ENCODE results near the gene ADPRH.
"Not testable (repeated sequence)": the region's sequence is repeated elsewhere in the genome, so short reads cannot be mapped to it uniquely, and the experiment has no call there.

The ADPRH gene

GRCh38 chr3:119579366-119580066 lies at the start of gene ADPRH:
TSS of gene ADPRH (plus strand) at chr3:119579492. CDS start at chr3:119582170, 2,678 bp downstream.
- H3K4me3 ChIP-seq, result peak within 1 kb of the TSS; percentile 46 to 69 (median 60)

DNA sequence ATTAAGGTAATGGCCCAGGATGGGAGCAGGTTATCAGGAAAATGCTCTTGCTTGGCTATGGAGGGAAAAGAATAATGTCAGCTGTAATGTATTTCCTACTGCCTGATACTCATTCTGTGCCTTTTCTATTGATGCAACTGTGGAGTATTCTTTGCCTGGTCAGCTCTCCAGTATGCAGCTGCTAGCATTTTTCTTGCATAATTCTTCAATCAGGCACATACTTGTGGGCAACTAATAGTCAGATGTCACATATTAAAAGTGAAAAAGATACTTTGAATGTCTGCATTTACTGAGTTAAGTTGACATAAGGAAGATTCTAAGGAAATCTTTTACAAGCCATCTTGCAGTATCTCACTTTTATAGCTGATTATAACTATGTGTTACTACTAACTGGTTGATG lies 49.4 kb upstream of the ADPRH start:
- H3K4me3 ChIP-seq, result no peak overlapping the region
- H3K27ac ChIP-seq, result peak overlapping the region in 1 of 21 experiments; percentile 32

More at GRCh38 chr3:119579366-119580066, at the start of gene ADPRH:
- H3K27ac ChIP-seq, result peak within 1 kb of the TSS; percentile 74 to 97 (median 92)

GRCh38 chr3:119530456-119530855 lies 48.8 kb upstream of the ADPRH start:
- no peak overlapping the region for H3K4me3 ChIP-seq
- H3K27ac ChIP-seq, result peak overlapping the region in 2 of 21 experiments; percentile 12 to 32

- Histone ChIP-seq H3K4me3 (no peak overlapping the region), H3K27ac (no peak overlapping the region)
These were observed 48.1 kb upstream of the ADPRH start for GRCh38 chr3:119531151-119531550.

DNA sequence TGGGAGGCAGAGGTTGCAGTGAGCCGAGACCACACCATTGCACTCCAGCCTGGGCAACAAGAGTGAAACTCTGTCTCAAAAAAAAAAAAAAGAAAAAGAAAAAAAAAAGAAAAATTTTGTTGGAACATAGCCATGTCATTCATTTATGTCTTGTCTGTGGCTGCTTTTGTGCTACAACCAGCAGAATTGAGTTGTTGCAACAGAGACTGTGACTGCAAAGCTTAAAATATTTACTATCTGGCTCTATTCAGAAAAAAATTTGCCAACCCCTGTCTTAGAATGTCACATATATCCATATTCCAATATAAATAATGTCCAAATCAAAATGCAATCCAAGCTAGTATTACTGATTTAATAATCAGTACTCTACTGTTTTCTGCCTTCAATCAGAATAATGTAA lies 45.0 kb upstream of the ADPRH start:
- Histone ChIP-seq H3K4me3 (no peak overlapping the region), H3K27ac (no peak overlapping the region)

DNA sequence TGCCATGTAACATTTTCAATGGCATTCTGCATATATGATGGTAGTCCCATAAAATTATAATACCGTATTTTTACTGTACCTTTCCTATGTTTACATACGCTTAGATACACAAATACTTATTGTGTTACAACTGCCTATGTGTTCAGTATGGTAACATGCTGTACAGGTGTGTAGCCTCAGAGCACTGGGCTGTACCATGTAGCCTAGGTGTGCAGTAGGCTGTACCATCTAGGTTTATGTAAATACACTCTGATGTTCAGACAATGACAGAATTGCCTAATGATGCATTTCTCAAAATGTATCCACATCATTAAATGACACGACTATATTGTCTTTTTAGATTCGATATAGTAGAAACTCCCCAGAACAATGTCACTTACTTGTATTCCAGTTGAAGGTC lies 42.5 kb upstream of the ADPRH start:
- Histone ChIP-seq H3K27ac (no peak overlapping the region), H3K4me3 (no peak overlapping the region)

- H3K4me3 ChIP-seq, result no peak overlapping the region
- no peak overlapping the region for H3K27ac ChIP-seq
These were observed 40.5 kb upstream of the ADPRH start for GRCh38 chr3:119538772-119539171.

DNA sequence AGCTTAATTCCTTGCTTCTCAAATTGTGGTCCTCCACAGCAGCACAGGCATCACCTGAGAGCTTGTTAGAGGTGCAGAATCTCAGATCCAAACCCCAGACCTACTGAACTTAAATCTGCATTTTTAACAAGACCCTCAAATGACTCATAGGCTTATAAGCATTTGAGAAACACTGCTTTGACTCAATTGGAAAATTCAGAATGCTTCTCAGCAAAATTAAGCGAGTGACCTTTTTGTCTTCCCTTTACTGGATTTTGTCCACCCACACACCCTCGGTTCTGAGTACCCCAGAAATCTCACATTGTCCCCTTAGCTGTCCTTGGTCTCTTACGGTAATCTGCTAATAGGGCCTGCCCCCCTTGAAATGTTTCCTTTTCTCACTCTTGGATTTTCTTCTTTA lies 37.7 kb upstream of the ADPRH start:
- no peak overlapping the region for H3K27ac ChIP-seq

GRCh38 chr3:119542168-119542767 lies 37.0 kb upstream of the ADPRH start:
- H3K4me3 ChIP-seq, result no peak overlapping the region

More for the DNA sequence above, 37.7 kb upstream of the ADPRH start:
- H3K4me3 ChIP-seq, result no peak overlapping the region

GRCh38 chr3:119543147-119543546 lies 36.1 kb upstream of the ADPRH start:
- no peak overlapping the region for H3K4me3 ChIP-seq
- no peak overlapping the region for H3K27ac ChIP-seq

More at GRCh38 chr3:119542168-119542767, 37.0 kb upstream of the ADPRH start:
- no peak overlapping the region for H3K27ac ChIP-seq

- no peak overlapping the region for H3K4me3 ChIP-seq
- H3K27ac ChIP-seq, result no peak overlapping the region
These were observed 32.1 kb upstream of the ADPRH start for GRCh38 chr3:119547227-119547626.

GRCh38 chr3:119548341-119548740 lies 31.0 kb upstream of the ADPRH start:
- peak overlapping the region in 1 of 21 experiments; percentile 3 for H3K27ac ChIP-seq
- H3K4me3 ChIP-seq, result no peak overlapping the region

DNA sequence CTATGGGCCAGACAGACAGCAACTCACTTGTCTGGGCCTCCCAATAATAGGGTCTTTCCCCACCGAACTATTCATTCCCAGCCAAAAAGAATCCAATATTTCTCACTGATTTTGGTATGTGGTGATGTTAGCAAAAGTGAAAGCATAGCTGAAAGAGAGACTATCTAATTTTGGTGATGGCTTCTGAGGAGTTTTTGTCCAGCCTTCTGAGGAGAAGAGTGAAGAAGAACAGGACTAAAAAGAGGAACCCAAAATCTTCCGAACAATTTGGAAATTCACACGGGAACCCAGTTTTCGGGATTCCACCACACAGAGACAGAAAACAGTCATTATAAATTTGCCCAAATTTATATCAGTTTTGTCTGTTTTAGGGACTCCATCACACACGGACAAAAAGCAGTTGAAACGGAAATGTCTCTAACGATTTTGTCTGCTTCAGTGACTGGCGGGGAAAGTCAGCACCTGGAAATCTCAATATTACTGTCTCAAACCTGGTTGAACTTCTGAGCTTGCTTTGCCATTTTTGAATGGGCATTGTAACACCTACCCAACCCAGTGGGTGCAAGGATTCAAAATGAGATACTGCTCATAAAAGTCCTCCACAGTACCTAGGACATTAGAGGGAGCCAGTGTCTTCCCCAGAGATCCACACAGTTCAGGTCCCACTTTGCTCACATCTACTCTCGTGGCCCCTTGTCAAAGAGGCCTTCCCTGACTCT lies 28.9 kb upstream of the ADPRH start:
- no peak overlapping the region for H3K4me3 ChIP-seq
- no peak overlapping the region for H3K27ac ChIP-seq

DNA sequence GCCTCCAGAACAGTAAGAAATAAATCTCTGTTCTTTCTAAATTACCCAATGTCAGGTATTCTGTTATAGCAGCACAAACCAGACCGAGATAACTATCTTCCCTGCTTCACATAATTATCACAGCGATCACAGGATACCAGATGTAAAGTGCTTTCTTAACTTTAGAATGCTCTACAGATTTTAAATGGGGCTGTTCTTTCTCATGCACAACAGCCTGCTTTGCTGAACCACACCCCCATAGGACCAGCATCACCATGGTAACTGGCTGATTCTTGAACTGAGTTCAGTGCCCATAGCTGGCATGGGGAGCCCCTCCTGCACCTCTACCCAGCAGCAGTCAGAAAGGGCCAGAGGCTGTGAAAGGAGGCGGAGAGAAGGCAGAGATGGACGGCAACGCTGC lies 27.7 kb upstream of the ADPRH start:
- no peak overlapping the region for H3K27ac ChIP-seq
- no peak overlapping the region for H3K4me3 ChIP-seq

GRCh38 chr3:119552928-119553327 lies 26.4 kb upstream of the ADPRH start:
- not testable (repeated sequence) for H3K27ac ChIP-seq, H3K4me3 ChIP-seq

- H3K4me3 ChIP-seq, result no peak overlapping the region
- no peak overlapping the region for H3K27ac ChIP-seq
These were observed 25.4 kb upstream of the ADPRH start for GRCh38 chr3:119553823-119554415.

- Histone ChIP-seq H3K27ac (peak overlapping the region in 1 of 21 experiments; percentile 16), H3K4me3 (no peak overlapping the region)
These were observed 24.0 kb upstream of the ADPRH start for GRCh38 chr3:119555309-119555735.

DNA sequence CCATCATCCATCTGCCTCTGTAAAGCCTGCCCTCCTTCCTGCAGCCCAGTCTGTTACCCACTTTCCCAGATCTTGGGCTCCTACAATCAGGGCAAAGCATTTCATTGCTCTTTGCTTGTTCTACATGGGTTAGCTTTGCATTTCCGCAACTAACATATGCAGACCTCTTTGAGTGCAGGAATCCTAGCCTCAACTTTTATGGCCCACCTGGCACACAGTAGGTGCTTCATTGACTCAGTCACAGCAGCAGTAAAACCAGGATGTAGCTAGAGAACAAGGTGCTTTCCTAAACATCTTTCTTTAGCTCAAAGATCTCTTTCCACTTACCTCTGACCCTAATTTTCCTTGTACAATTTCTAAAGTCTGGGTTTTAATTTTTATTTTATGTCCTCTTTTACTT lies 23.4 kb upstream of the ADPRH start:
- H3K27ac ChIP-seq, result peak overlapping the region in 1 of 21 experiments; percentile 16
- no peak overlapping the region for H3K4me3 ChIP-seq

DNA sequence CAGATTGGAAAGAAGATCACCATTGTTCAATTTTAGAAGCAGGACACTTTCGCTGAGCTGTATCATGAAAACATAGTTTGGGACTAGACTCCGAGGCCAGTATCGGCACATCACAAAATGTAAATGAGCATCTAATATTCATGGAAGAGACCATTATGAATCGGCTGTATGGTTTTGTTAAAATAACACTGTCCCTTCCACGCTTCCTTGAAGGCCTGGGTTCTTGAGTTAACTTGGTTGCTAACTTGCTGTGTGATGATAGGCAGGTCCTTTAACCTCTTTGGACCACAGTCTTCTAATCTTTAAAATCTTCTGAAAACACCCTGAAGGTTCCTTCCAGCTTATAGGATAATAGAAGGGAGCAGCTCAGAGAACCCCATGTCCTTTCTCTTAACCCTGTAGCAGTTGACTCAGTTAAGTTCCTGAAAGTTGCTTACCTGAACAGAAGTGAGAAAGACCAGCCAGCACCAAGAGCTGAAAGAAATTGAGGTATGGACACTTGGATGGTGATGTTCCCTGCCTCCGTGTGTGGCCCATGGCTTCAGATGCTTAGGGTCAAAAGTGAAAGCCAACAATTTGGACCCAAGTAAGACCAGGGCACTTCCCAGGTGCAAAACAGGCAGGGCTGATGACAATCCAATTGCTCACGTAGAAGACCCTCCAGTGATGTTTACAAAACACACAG lies 22.0 kb upstream of the ADPRH start:
- H3K27ac ChIP-seq, result no peak overlapping the region

DNA sequence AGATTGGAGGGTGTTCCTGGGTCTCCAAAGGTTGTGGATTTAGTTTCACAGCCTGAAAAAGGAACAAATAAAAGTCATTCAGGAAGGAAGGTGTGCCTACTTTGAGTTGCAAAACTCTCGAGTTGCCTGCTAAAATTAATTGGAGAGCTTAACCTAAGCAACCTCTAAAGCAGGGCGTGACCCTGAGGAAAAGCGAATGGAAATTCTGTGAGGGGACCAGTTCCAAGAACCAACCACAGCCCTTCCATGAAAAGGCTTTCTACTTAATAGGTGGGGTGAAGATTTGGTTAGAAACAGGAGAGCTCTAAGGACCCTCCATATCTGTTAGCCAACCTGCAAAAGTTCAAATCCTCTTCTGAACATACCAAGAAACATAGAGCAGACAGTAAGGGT lies 21.4 kb upstream of the ADPRH start:
- Histone ChIP-seq H3K27ac (no peak overlapping the region), H3K4me3 (no peak overlapping the region)

More for the DNA sequence above, 22.0 kb upstream of the ADPRH start:
- no peak overlapping the region for H3K4me3 ChIP-seq
